ENCODE data around the gene LCN10. TPM values are rescaled to one million over a fixed set of nuclear protein-coding genes. Genes with fewer than 3 reads are reported as not detected.
A peak's percentile ranks its signal among the peaks of the same experiment; 100 is the strongest.

Gene LCN10
- total and polyA plus RNA-seq, 9 of the 15 experiments (the other 6 are each of a cell fraction or from before 2014, with no cell fraction given), result 0.10 to 0.21 (median 0.14) TPM; not detected in 6

DNA sequence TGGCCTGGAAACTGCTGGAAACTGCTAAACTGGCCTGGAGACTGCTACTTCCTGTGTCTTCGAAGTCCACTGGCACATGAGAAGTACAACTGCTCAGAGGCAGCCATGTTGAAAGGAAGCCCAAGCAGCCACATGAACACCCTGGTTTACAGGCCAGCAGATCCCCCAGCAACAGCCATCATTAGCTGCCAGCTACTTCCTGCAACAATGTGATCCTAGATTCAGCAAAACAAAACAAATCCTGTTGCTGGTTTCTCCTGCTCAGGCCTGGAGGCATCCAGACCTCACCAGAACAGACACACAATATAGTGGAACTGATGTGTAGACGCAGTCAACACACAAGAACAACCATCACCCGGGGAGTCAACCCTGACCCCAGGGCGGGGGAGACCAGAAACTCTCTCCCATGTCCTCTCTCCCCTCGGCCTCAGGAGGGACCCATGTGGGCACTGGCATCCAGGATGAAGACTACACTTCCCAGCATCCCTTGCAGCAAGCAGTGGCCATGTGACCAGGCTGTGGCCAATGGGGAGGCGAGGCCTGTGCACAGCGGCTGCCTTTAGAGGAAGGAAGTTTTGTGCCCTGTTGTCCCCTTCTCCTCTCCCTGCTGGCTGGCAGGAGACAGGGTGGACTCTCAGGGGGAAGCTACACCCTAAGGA, 30.8 kb upstream of the LCN10 start (continued):
- TF ChIP-seq RAD51 (IDR thresholded peaks at IDR 0.05; ENCODE audit: borderline replicate concordance, low read depth) (peak; percentile 92), HCFC1 (IDR thresholded peaks at IDR 0.05; ENCODE audit: low read depth, low read length) (peak; percentile 88), CBX3 (IDR thresholded peaks at IDR 0.05; ENCODE audit: borderline replicate concordance in 1 of 2, low read length in 2 of 2) (peak in 1 of 2 experiments; percentile 85; a peak in 1 of 3 replicates), USF2 (CRISPR knock-in tag; IDR thresholded peaks at IDR 0.05) (peak; percentile 98), NCOA1 (IDR thresholded peaks at IDR 0.05; ENCODE audit: low read depth) (no peak), ZNF311 (CRISPR knock-in tag; IDR thresholded peaks at IDR 0.05) (no peak), NKRF (IDR thresholded peaks at IDR 0.05; ENCODE audit: borderline replicate concordance) (no peak), NCOR1 (IDR thresholded peaks at IDR 0.05) (no peak), CBX5 (IDR thresholded peaks at IDR 0.05; ENCODE audit: borderline replicate concordance, low read depth) (peak; percentile 91), FOS (IDR thresholded peaks at IDR 0.05; ENCODE audit: extremely low read depth, insufficient read length) (peak; percentile 66), TFAP4 (CRISPR knock-in tag; IDR thresholded peaks at IDR 0.05; ENCODE audit: borderline replicate concordance) (peak; percentile 24; the same call in 1 of the 2 replicates), USF1 (CRISPR knock-in tag; IDR thresholded peaks at IDR 0.05) (peak; percentile 99), KAT8 (IDR thresholded peaks at IDR 0.05; ENCODE audit: low read depth) (no peak), NFYB (IDR thresholded peaks at IDR 0.05; ENCODE audit: extremely low read depth, insufficient read length) (peak; percentile 89), EGR1 (conservative IDR thresholded peaks at IDR 0.05) (no peak), RBM25 (IDR thresholded peaks at IDR 0.05; ENCODE audit: low read depth, low read length, severe bottlenecking) (peak; percentile 59), RBFOX2 (IDR thresholded peaks at IDR 0.05; ENCODE audit: low read depth, low read length) (no peak), L3MBTL2 (IDR thresholded peaks at IDR 0.05) (0 out of 2 replicates have a peak, but pooled peaks have one; percentile 41), ARNT (IDR thresholded peaks at IDR 0.05) (0 out of 4 replicates have a peak, but pooled peaks of 1 of the 2 experiments have one; percentile 35), CREM (IDR thresholded peaks at IDR 0.05; ENCODE audit: low read depth) (0 out of 2 replicates have a peak, but pooled peaks have one; percentile 44), YY1 (IDR thresholded peaks at IDR 0.05; ENCODE audit: borderline replicate concordance in 1 of 3, control insufficient read depth in 1 of 3, extremely low read depth in 1 of 3, insufficient read depth in 3 of 3, insufficient read length in 1 of 3, insufficient replicate concordance in 2 of 3, low read depth in 1 of 3, low read length in 2 of 3) (peak; percentile 80 to 96 (median 81))
- TF ChIP-seq, protein P1, sequence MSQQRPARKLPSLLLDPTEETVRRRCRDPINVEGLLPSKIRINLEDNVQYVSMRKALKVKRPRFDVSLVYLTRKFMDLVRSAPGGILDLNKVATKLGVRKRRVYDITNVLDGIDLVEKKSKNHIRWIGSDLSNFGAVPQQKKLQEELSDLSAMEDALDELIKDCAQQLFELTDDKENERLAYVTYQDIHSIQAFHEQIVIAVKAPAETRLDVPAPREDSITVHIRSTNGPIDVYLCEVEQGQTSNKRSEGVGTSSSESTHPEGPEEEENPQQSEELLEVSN (IDR thresholded peaks at IDR 0.05; ENCODE audit: borderline replicate concordance in 1 of 2, extremely low read depth in 1 of 2, insufficient read depth in 1 of 2, insufficient read length in 1 of 2, low read depth in 1 of 2, low read length in 1 of 2, poor library complexity in 1 of 2, severe bottlenecking in 1 of 2), result peak in 1 of 2 experiments; percentile 77
